A204.1 (cell line): ENCODE results near the gene NKX3-2.

Experiments
- FAIRE-seq: peaks from 2 replicates; lab custom pipeline; 2012; peaks lifted over from hg19 to GRCh38; lab: Jason Lieb, UNC

The NKX3-2 gene

DNA sequence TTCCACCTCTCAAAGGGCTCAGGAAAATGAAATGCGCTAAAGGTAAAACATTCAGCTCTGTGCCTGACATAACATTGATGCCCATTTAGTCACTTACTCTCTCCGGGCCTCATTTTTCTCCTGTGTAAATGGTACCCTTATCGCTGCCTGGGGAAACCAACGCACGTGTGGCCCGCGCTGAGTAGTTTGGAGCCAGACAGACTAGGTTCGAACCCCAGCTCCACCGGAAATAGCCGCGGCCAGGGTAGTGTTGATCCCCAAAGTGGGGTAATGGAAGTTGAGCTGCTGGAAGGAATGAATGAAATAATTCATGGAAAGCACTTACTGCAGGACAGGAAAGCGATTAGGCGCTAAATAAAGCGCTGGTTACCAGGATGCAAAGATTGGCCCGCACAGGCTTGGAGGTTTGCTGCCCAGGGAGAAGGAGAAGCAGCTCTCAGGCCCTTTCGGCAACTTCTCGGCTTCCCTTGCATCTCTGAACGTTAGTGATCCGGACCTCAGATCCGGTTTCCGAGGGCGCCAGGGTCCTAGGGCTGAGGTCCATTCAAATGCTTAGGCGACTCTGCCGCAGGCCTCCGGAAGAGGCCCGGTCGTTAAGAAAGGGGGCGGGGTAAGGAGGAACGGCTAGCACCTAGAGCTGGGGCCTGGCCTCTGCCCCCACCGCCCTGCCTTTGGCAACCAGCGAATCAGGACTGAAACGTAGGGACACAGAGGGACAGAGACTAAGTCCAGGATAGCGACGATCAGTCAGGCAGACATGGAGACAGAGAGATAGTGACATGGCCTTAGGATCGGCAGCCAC lies 13.3 kb downstream of the NKX3-2 start:
- no peak for FAIRE-seq

DNA sequence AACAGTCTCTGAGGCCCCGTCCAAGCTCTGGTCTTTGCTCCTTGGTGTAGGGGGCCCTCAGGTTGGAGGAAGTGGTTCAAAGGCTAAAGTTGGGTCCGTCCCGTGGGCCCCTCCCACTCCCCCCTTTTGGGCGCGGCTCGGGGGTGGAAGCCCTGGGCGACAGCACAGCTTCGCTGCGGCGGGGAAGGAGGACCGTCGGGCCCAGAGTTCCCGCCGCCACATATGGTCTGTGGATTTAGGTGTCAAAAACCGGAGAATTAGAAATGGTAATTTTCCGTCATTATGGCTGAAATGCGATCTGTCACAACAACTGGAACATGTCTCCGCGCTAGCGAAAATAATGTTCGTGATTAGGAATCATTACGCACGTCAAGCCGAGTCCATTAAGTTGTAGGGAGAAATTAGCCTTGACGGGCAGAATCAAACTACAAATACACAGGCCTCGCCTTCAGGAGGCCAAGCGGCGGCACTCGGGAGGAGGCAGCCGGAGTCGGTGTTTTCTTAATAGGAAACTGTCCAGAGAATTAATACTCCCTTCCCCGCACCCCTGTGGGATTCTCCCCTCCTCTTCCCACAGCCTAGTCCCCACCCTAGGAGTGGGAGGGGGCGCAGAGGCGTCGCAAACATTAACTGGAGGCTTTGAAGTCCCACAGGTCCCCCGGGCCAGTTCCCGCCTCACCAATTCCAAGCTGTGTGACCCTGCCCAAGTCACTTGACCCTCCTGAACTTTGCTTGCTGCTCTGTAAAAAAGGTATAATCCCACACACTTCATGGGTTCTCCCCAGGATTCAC lies 15.0 kb downstream of the NKX3-2 start:
- FAIRE-seq: no peak

DNA sequence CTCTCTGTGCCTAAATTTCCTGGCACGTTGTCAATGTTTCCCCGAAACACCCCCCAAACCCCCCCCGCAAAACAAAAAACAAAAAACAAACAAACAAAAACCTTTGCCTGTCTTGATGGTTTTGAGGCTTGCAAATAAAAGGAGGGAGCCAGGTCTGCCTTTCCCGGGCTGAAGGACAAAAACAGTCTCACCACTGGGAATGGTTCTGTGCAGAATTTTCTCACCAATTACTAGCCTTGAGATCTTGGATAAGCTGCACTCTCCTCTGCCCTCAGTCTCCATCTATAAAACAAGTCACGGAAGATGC lies 15.5 kb downstream of the NKX3-2 start:
- no peak for FAIRE-seq

DNA sequence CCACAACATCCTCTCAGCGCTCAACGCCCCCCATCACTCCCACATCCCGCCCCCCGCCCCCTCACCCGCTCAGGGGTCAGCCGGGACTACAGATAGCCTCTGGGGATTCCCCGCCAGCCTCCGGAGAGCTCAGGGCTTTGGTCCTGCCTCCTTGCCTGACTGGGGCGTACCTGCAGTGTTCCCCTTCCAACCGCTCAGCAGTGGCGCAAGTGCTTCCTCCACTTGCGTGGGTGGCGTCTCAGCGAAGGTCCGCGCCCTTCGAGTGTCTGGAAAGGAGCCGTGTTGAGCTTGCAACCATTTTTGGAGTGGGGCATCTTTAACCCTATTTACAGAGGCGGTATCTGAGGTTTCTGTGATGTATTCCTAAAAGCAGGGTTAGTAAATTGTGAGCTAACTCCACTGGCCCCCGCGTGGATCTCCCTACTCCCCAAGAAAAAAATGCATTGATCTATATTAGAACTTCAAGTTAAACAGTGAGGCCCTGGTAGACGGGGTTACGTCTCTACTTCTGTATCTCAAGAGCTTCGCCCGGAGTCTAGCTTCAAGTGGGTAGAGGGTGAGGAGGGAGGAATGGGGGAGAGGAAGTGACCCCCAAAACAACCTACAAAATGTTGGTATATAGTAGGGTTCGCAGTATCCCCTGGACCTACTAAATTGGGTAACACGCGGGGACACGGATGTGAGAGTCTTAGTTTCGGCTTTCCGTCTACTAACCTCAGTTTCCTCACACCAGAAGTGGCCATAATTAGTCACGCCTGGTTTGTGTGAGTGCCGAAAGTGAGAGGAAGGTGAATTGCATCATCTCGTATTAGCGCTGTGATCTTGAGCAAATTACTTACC lies 16.1 kb downstream of the NKX3-2 start:
- FAIRE-seq: no peak

DNA sequence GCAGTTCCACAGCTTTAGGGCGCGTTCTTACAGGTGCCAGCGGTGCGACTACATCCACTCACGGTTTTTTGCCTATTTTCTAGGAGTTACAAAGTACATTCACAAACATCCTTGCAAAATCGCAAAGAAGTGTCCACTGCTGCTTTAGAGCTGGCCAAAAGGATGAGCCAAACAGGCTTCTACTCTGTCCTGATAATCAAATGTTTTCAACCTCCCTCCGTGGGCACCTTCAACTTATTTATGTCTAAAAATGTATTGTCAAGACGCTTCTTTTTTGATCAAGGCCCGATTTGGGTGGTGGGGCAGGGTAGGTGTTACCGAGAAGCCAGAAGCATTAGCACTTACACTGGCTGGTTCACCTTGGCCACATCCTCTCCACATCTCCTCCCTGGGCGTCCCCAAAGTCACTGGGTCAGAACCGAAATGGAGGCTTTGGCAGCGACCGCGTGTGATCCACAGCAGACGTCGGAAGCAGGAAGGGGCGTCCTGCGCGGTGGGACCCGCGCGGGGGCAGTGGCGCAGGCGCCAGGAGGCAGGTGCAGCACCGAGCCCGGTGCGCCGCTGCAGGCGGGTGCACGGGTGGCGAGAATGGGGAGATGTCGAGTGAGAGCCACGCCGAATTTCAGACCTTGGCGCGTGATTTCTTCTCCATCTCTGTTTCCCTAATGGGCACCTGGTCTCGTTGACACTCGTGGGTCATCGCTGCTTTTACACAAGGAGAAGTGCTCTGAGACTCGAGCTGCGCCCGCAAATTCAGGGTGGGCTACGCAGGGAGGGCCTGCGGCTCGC lies 16.9 kb downstream of the NKX3-2 start:
- no peak for FAIRE-seq

DNA sequence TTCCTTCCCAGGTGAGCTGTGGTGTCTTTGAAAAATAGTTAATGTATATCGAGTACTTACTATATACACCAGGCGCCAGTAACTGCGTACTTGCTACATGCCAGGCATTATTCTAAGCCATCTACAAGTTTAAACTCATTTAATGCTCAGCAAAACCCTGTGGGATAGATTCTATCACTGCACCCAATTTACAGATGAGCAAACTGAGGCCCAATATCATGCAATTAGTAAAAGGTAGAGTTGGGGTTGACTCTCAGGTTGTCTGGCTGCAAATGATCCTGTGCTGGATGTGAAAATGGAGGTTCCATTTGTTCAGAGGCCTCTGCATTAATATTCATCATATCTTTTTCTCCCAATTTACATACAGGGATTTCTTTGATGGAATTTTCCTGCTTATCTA lies 17.6 kb downstream of the NKX3-2 start:
- FAIRE-seq: no peak

DNA sequence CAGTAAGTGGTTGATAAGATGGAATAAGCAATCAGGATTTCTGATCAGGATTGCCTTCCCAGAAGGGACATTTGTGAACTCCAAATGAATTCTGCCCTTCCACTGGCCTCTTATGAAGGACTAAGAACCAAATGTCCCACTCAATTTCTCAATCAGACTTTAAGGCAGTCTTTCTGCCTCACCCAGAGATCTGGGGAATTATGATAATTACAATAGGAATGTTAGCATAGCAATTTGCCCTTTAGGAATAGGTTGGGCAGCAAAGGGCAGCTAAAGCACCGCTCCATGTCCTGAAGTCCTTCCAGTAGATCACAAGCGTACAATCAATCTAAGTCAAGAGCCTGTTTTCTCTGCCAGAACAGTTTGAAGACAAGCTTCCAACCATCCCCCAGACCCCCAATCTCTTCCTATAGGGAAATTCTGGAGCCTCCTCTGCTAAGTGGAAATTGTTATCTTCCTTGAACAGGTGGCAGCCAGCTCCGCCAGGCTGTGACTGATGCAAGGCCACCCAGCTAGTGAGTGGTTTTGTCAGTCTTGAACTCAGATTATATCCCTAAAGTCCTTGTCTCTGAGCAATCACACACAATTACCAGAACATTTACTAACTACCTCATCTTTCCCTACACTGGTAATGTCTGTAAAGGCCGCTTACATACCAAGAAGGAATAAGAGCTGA lies 18.6 kb downstream of the NKX3-2 start:
- FAIRE-seq: no peak

DNA sequence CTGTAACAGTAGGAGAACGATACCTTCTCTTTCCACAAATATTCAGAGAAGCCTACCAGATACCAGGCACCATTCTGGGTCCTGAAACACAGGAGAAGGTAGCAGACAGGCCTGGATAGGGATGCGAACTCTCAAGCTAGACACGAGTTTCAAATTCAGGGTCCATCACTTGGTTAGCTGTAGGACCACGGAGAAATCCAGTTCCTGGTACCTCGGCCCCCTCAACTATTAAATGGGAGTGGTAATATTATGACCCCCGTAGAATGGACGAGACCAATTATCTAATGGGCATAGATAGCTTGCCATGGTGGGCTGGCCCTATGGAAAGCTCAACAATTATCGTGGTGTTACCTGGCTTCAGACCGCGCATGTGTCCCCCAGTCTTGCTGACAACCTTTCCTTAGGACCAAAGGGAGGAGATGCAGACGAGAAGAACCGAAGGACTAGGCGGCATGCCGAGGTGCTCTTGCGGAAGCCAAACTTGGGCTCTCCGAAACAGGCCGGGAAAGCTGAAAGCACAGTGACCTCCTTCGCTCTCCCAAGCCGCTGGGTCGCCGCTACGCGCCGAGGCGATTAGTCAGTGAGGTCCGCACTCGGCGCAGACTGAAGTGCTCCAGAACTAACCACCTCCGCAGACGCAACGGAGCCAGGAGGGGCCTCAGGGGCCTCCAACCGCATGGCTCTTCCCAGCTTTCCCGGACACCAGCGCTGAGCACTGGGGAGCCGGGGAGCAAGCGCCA lies 19.6 kb downstream of the NKX3-2 start:
- FAIRE-seq: no peak

DNA sequence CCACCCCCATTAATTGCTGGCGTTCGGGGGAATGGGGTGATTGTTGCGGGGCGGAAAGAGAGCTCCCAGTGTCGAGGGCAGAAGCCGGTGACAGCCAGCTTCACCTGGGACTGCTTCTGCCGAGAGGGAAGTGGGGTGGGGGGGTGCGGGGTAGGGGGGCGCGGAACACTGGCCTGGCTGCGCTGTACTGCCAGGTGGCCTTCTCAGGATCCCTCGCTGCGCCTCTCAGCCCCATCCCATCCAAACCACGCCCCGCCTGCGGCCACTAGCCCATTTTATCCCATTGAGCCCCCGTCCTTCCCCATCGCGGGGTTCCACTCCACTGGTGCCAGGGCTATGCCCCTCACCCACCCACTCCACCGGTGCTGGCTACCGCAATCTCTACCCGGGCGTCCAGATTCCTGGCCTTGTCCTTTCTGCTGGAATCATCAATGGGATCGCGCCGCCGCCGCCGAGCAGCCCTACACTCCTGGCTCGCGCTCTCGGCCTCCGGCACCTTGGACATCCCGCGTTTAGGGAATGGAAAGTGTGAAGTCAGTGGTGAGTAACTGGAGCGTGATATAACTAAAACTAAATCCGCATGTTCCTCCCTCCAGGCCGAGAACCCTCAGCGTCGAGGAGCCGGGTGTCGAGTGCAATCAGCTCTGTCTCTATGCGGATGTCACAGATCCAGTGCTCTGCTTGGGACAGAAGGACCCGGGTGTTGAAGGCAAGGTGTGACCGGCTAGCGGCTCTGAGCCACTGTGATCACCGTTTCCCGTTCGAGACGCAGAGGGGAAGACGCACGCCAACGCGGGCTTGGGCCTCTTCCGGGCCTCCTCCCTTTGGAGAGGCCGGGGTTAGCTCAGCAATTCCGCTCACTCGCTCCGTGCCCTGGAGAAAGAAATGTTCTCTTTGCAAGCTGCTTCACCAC lies 20.5 kb downstream of the NKX3-2 start:
- no peak for FAIRE-seq

DNA sequence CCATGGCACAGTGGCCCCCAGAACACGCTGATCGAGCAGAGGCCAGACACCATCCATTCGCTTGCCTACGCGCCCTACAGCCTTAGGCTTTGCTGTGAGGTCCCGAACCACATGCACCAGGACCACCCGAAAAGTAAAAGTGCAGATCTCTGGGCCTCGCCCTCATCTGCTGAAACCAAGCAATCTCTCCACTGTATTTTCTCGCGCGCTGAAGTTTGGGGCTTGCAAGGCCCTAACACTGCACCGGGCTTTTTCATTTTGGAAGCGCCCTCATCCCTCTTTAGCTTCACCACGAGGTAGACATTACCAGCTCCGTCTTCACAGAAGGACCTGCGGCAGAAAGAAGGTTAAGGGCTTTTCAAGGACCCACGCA lies 21.2 kb downstream of the NKX3-2 start:
- no peak for FAIRE-seq

DNA sequence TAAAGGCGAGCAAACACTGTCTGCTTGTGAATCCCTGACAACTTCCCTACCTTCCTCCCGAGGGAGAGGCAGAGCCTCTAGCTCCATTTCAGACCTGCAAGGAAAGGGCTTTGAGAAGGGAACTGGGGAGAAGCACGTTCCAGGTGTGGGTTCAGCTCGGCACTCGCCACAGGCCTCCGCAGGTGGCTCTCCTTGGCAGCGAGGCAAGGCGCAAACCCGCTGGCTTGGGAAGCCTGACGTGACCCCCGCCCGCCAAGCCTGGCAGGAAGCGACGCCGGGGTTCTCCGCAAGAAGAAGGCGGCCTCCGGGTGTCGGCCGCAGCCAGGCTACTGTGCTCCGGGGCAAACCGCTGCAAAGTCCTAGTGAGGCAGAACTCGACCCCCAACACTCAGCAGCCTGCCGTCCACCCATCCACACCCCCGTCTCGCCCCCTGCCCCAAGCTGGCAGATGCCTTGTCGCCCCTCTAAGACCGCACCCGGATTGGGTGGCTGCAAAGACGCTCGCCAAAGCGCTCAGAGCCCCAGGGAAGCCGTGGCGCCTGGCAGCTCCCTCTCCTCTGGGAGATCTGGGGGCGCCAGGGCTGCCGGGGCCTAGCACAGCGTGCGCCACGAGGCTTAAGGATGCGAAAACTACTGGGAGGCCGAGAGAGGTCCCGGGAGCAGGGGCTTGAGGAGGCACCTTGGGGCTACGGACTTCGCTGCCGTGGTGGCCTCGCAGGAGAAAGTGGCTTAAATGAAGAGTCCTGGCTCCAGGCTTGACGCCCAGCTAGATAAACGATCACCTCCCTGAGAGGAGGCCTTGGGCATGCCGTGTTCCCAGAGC lies 21.8 kb downstream of the NKX3-2 start:
- no peak for FAIRE-seq

DNA sequence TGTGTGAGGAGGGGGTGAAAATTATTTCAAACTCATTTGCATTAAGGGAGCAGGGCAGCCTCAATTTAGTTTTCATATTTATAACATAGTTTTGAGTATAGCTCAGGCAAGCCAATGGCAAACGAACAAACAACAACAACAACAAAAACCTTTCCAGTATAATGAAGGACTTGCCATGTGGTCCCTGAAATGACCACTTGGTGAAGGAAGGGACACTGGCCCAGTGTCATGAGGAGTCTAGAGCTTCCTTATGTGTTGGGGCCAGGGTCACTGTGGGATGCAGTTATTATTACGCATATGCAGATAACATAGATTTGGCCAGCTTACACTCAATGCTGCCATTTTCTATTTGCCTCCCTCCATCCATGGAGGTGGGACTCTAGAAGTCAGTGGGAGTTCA lies 23.3 kb downstream of the NKX3-2 start:
- FAIRE-seq: no peak

DNA sequence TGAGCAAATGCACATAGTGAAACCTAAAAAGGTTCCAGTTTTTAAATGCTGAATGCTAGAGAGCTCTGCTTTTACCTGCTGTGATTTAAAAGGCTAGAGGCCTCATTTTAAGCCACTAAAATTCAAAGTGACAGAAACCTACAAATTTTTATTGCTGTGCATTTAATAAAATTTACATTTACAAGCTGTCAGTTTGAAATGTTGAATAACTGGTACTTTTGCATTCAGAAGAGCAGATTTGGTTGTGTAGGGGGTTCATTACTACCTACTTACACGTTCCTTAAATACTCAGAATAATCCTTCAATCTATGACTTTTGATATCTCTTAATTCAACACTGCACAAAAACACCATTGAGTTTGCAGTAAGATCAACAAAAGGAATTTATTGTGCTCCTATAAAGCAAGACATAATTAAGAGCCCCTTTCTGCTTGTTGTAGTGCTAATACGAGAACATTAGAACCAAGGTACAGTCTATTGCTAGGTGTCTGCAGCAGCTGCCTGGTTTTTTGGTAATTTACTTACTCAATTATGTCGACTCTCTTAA lies 27.9 kb downstream of the NKX3-2 start:
- no peak for FAIRE-seq

DNA sequence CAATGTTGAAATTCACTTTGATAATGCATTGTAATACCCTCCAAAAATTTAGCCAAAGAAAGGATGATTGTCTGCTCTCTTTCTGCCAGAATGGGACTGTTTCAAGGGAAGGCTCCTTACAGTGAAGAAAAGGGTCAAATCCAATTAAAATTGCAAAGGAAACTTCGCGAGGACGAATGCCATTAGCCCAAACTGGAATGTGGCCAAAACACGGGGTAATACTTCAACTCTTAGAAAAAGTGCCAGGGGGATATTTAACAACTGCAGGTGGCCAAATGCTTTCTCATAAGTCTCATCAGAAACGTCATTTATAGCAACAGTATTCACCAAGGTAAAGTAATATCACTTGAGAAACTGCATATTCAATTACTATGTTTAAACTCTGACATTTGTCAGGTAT lies 29.0 kb downstream of the NKX3-2 start:
- no peak for FAIRE-seq

DNA sequence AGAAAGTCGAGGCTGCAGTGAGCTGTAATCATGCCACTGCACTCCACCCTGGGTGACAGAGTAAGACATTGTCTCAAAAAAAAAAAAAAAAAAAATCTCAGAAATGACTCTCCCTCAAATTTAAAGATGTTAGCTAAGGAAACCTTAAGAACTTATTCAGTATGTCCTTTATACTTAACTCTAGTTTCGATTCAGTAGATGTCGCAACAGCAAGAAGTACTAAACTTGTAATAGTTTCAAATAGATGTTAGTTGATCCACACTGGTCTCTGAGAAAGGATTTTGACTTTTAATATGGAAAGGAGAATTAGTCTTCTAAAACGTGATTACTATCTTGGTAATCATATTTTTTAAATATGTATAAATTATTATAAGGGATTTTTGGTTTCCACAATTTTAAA lies 29.6 kb downstream of the NKX3-2 start:
- FAIRE-seq: no peak

DNA sequence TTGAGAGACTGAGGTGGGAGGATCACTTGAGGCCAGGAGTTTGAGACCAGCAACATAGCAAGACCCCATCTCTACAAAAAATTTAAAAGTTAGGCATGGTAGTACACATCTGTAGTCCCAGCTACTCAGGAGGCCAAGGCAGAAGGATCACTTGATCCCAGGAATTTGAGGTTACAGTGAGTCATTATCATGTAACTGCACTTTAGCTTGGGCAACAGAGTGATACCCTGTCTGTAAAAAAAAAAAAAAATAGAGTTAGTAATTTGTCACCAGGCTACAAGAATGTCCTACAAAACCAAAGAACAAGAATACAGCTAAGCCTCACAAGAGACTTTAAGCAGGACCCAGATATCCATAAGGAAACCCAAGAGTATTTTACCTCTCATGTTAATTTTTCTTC lies 33.2 kb downstream of the NKX3-2 start:
- no peak for FAIRE-seq

DNA sequence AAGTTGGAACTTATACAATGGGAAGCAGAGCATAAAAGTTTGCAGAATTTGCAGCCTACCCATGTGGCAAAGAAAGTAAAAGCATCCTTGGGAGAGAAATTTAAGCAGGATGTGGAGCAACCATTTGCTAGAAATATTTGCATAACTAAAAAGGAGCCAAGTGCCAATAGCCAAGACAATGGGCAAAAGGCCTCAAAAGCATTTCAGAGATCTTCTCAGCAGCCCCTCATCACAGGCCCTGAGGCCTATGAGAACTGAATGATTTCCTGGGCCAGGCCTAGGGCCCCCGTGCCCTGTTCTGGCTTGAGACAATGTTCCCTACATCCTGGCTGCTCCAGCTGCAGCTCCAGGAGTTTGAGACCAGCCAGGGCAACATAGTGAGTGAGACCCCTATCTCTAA lies 34.9 kb downstream of the NKX3-2 start:
- FAIRE-seq: no peak

DNA sequence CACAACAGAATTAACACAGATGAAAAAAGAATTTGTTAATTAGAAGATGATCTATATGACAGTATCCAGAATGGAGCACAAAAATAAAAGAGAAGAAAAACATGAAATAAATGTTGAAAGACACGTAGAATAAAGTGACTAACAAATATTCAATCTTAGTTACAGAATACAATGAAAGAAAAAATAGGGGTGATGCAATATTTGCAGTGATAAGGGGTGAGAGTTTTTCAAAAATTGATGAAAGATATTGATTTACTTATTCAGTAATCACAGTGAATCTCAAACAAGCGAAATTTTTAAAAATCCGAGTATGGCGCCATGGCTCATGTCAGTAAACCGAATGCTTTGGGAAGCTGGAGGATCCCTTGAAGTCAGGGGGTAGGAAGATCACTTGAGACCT lies 39.9 kb downstream of the NKX3-2 start:
- no peak for FAIRE-seq

DNA sequence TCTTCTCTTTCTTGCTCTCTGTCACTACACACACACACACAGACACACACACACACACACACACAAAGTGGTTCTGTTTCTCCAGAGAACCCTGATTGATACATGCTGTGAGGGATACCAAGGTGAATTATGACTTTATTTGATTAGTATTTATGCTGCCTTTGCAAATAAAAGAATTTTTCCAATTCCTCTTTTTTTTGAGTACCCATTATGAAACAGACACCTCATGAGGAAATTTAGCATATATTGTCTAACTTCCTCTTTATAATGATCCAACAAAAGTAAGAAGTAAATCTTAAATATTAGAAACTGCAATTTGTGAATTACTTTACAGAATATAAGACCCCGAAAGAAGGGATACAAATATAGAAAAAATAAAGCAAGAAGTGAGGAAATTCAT lies 45.8 kb downstream of the NKX3-2 start:
- FAIRE-seq: no peak
